ENCODE results near the gene GUCA1A.

The GUCA1A gene

DNA sequence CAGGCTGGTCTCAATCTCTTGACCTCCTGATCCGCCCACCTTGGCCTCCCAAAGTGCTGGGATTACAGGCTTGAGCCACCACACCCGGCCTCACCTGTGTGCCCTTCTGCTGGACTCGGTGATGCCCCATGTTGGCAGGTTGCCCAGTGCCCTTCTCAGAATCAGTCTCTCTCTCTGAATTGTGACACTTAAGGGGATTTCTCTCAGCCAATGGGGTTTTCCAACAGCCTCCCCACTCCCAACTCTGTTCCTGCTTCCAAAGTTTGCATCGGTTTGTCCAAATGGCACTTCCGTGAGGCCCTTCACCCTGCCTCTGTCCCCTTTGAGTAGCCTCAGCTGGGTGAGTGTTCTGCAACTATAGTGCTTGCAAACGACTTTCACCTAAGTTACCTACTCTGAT lies 47.6 kb downstream of the GUCA1A start:
- TF ChIP-seq, protein P1, sequence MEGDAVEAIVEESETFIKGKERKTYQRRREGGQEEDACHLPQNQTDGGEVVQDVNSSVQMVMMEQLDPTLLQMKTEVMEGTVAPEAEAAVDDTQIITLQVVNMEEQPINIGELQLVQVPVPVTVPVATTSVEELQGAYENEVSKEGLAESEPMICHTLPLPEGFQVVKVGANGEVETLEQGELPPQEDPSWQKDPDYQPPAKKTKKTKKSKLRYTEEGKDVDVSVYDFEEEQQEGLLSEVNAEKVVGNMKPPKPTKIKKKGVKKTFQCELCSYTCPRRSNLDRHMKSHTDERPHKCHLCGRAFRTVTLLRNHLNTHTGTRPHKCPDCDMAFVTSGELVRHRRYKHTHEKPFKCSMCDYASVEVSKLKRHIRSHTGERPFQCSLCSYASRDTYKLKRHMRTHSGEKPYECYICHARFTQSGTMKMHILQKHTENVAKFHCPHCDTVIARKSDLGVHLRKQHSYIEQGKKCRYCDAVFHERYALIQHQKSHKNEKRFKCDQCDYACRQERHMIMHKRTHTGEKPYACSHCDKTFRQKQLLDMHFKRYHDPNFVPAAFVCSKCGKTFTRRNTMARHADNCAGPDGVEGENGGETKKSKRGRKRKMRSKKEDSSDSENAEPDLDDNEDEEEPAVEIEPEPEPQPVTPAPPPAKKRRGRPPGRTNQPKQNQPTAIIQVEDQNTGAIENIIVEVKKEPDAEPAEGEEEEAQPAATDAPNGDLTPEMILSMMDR (IDR thresholded peaks at IDR 0.05; ENCODE audit: low read depth, low read length), result no peak
- TF ChIP-seq, protein P2, sequence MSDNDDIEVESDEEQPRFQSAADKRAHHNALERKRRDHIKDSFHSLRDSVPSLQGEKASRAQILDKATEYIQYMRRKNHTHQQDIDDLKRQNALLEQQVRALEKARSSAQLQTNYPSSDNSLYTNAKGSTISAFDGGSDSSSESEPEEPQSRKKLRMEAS (IDR thresholded peaks at IDR 0.05; ENCODE audit: low read depth, low read length), result no peak
- TF ChIP-seq POLR2A (IDR thresholded peaks at IDR 0.05; ENCODE audit: extremely low read depth, insufficient read length) (no peak), MYC (IDR thresholded peaks at IDR 0.05; ENCODE audit: low read depth, low read length) (no peak)
- H3K4me3 ChIP-seq (ENCODE audit: low read depth, low read length), result no peak overlapping the region
- DNase-seq (ENCODE audit: low read depth), result no peak

DNA sequence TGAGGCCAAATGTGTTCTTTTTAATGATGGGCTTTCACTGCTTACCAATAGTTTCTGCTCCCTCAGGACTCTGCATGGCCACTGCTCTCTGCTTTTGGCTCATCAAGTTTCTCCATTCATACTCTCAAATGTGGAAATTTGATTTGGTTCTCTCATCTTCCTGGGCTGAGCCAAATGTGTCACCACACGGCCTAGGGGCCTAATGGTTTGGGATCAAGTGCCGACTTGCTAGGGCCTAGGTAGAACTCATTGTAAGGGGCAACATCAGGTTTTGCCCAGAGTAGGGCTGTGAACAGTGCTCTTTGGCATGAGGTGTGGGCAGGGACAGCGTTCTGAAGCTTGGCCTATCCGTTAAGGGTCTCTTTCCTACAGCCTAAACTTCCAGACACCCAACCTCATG lies 48.4 kb downstream of the GUCA1A start:
- TF ChIP-seq, protein P2 (IDR thresholded peaks at IDR 0.05; ENCODE audit: low read depth, low read length), result no peak
- TF ChIP-seq POLR2A (IDR thresholded peaks at IDR 0.05; ENCODE audit: extremely low read depth, insufficient read length) (no peak), MYC (IDR thresholded peaks at IDR 0.05; ENCODE audit: low read depth, low read length) (no peak)
- TF ChIP-seq, protein P1 (IDR thresholded peaks at IDR 0.05; ENCODE audit: low read depth, low read length), result no peak

GRCh38 chr6:42222448-42222847 lies 49.3 kb downstream of the GUCA1A start:
- DNase-seq (ENCODE audit: low read depth), result no peak
- TF ChIP-seq, protein P2 (IDR thresholded peaks at IDR 0.05; ENCODE audit: low read depth, low read length), result no peak
- H3K4me3 ChIP-seq (ENCODE audit: low read depth, low read length), result no peak overlapping the region

More for the DNA sequence above, 48.4 kb downstream of the GUCA1A start:
- H3K4me3 ChIP-seq (ENCODE audit: low read depth, low read length), result no peak overlapping the region
- no peak for DNase-seq (ENCODE audit: low read depth)

GRCh38 chr6:42224222-42225028 lies 51.3 kb downstream of the GUCA1A start:
- no peak for TF ChIP-seq POLR2A (IDR thresholded peaks at IDR 0.05; ENCODE audit: extremely low read depth, insufficient read length)
- TF ChIP-seq MYC (IDR thresholded peaks at IDR 0.05; ENCODE audit: low read depth, low read length), result no peak
- TF ChIP-seq, protein P1 (IDR thresholded peaks at IDR 0.05; ENCODE audit: low read depth, low read length), result no peak
- TF ChIP-seq, protein P2 (IDR thresholded peaks at IDR 0.05; ENCODE audit: low read depth, low read length), result no peak
- DNase-seq (ENCODE audit: low read depth), result peak; percentile 69
- no peak overlapping the region for H3K4me3 ChIP-seq (ENCODE audit: low read depth, low read length)

GRCh38 chr6:42225029-42225339 lies 51.8 kb downstream of the GUCA1A start:
- TF ChIP-seq, protein P2 (IDR thresholded peaks at IDR 0.05; ENCODE audit: low read depth, low read length), result no peak
- no peak overlapping the region for H3K4me3 ChIP-seq (ENCODE audit: low read depth, low read length)
- no peak for DNase-seq (ENCODE audit: low read depth)

DNA sequence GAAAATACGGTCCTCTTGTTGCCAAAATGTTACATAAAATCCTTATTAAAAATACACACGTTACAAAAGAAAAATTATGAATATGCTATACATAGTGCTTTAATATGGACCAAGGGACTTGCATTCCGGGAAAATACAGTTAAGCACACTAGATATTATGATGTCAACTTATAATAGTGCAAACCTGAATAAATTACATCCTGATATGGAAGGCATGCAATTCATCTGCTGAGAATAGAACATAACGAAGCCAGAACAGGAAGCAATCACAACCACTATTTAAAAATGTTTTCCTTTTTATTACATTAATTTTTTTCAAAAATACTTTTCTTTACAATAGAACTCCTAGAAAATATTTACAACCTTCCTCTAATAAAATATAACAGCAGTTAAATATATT lies 52.3 kb downstream of the GUCA1A start:
- TF ChIP-seq POLR2A (IDR thresholded peaks at IDR 0.05; ENCODE audit: extremely low read depth, insufficient read length), result no peak
- TF ChIP-seq, protein P1 (IDR thresholded peaks at IDR 0.05; ENCODE audit: low read depth, low read length), result no peak
- no peak for TF ChIP-seq MYC (IDR thresholded peaks at IDR 0.05; ENCODE audit: low read depth, low read length)
- TF ChIP-seq, protein P2 (IDR thresholded peaks at IDR 0.05; ENCODE audit: low read depth, low read length), result no peak
- no peak for DNase-seq (ENCODE audit: low read depth)
- no peak overlapping the region for H3K4me3 ChIP-seq (ENCODE audit: low read depth, low read length)
